ENCODE results near the gene FGFRL1.

DNA sequence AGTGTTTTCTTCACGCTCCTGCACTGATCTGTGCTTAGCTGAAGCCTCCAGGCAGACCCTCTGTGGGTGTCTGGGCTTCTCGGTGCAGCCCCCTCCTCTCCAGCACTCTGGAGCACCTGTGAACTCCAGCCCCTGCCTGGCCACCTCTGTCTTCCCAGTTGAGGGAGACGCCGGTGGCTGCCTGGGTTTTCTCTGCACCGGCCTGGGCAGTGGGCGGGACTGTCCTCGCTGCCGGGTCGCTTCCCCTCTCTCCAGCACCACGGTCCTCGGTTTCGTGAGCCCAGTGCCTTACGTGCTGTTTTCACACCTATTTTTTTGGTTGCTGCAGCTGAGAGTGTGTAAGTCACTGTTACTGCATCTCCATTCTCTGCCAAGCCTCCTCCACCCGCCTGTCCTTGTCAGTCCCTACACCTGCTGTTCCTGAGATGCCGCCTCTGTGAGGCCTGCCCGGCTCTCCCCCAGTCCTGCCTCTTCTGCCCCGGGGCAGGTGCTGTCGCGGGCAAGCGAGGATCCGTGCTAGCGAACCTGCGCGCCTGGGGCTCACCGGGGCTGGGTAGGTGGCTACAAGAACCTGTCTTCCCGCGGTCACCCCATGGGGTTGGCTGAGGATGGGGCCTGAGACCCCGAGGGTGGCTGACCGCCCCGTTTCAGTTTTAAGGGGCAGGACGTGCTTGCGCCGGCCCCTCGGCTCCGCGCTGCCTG, 2.4 kb upstream of the FGFRL1 start:
- TF ChIP-seq, protein P1, sequence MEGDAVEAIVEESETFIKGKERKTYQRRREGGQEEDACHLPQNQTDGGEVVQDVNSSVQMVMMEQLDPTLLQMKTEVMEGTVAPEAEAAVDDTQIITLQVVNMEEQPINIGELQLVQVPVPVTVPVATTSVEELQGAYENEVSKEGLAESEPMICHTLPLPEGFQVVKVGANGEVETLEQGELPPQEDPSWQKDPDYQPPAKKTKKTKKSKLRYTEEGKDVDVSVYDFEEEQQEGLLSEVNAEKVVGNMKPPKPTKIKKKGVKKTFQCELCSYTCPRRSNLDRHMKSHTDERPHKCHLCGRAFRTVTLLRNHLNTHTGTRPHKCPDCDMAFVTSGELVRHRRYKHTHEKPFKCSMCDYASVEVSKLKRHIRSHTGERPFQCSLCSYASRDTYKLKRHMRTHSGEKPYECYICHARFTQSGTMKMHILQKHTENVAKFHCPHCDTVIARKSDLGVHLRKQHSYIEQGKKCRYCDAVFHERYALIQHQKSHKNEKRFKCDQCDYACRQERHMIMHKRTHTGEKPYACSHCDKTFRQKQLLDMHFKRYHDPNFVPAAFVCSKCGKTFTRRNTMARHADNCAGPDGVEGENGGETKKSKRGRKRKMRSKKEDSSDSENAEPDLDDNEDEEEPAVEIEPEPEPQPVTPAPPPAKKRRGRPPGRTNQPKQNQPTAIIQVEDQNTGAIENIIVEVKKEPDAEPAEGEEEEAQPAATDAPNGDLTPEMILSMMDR (IDR thresholded peaks at IDR 0.05), result no peak
- no peak for TF ChIP-seq POLR2A (IDR thresholded peaks at IDR 0.05)
- TF ChIP-seq EP300 (IDR thresholded peaks at IDR 0.05), result no peak
